HepG2 (cell line): ENCODE results near the gene C11orf91. TPM values are rescaled to one million over a fixed set of nuclear protein-coding genes. Genes with fewer than 3 reads are reported as not detected.

Experiments used
- ATAC-seq: fragments of 200-7000 bp; cut with Tn5 transposase; 3 replicates; pipeline ENCODE4 v1.9.1; 2020; ENCODE audit warnings: mild to moderate bottlenecking, moderate library complexity
- BruUV-seq: library from RNA; stranded (reverse); fragments of 400-500 nt; replicated peaks from 2 replicates; lab custom pipeline; 2021; lab: Mats Ljungman, UMichigan
- CTCF ChIA-PET: fragments of 300-600 bp; formaldehyde crosslinking; extraction: SDS; loops from one replicate; lab custom pipeline; 2021; ENCODE audit warnings: low total read pairs, inconsistent platforms, low intra/inter-chr PET ratio; lab: Yijun Ruan, JAX
- POLR2A ChIA-PET: fragments of 350-600 bp; sonication (Branson Sonifier 250); formaldehyde crosslinking; loops from one replicate; lab custom pipeline; 2020; ENCODE audit warnings: antibody characterized with exemption, inconsistent platforms; lab: Yijun Ruan, JAX
- DNase-seq: peaks from one replicate; pipeline ENCODE4 v3.0.0-alpha.2; 2015; ENCODE audit warnings: low spot score
- FAIRE-seq: peaks from 3 replicates; lab custom pipeline; 2011; peaks lifted over from hg19 to GRCh38; lab: Jason Lieb, UNC
- H2AFZ ChIP-seq: one replicate; pipeline ENCODE4 v1.6.1; 2011; ENCODE audit warnings: low read length, inconsistent platforms
- H3K27ac ChIP-seq: fragments of 300-600 bp; 3 replicates; pipeline ENCODE4 v1.8.0; 2011; ENCODE audit warnings: mixed run types, mild to moderate bottlenecking, mixed read lengths, low read length, inconsistent platforms; ENCODE audit not compliant: insufficient read depth; ENCODE audit errors: extremely low read length
- H3K27me3 ChIP-seq, 2 experiments: fragments of 200-600 bp in 1 of 2; 2 replicates in 1 of 2; 3 replicates in 1 of 2; pipeline versions ENCODE4 v1.6.0 to v1.8.0; 2011; ENCODE audit warnings: low read length in 2 of 2, mild to moderate bottlenecking in 2 of 2, moderate library complexity in 2 of 2, inconsistent platforms in 1 of 2; ENCODE audit not compliant: insufficient read depth in 2 of 2, control insufficient read depth in 1 of 2
- H3K36me3 ChIP-seq, 2 experiments: fragments of 200-600 bp in 1 of 2; replicated peaks in 1 of 2; 2 replicates in 1 of 2; 3 replicates in 1 of 2; pipeline versions ENCODE4 v1.5.1 to v1.8.0; 2011; ENCODE audit warnings: low read length in 2 of 2, inconsistent platforms in 1 of 2; ENCODE audit not compliant: insufficient read depth in 2 of 2, control insufficient read depth in 1 of 2
- H3K4me1 ChIP-seq: 2 replicates; pipeline ENCODE4 v1.5.1; 2012; ENCODE audit warnings: low read length, inconsistent platforms; ENCODE audit not compliant: insufficient read depth
- H3K4me2 ChIP-seq: 2 replicates; pipeline ENCODE4 v1.6.0; 2011; ENCODE audit warnings: low read depth, low read length, inconsistent platforms
- H3K4me3 ChIP-seq, 3 experiments: fragments of 200-600 bp in 1 of 3; sonication (generic), shearing (Covaris generic) in 1 of 3; replicated peaks in 1 of 3; 2 replicates each; pipeline ENCODE4 v1.5.1; 2011 to 2016; ENCODE audit warnings: low read length in 3 of 3, inconsistent platforms in 2 of 3, low read depth in 2 of 3, mild to moderate bottlenecking in 2 of 3, control low read depth in 1 of 3, mixed read lengths in 1 of 3; ENCODE audit not compliant: insufficient read depth in 1 of 3
- H3K79me2 ChIP-seq: one replicate; pipeline ENCODE4 v1.6.1; 2011; ENCODE audit warnings: low read length, inconsistent platforms; ENCODE audit not compliant: insufficient read depth
- H3K9ac ChIP-seq: 2 replicates; pipeline ENCODE4 v1.6.0; 2011; ENCODE audit warnings: mild to moderate bottlenecking, low read depth, low read length, inconsistent platforms; ENCODE audit not compliant: insufficient read depth
- H3K9me3 ChIP-seq: 2 replicates; pipeline ENCODE4 v1.5.1; 2012; ENCODE audit warnings: mild to moderate bottlenecking, low read length
- H4K20me1 ChIP-seq: 2 replicates; pipeline ENCODE4 v1.6.0; 2011; ENCODE audit warnings: inconsistent platforms, mild to moderate bottlenecking, low read length, moderate library complexity; ENCODE audit not compliant: insufficient read depth
- ERF ChIP-seq: IDR thresholded peaks from 2 replicates; pipeline ENCODE4 v1.6.1; 2018; ENCODE audit warnings: missing biosample characterization, missing genetic modification reagents
- NBN ChIP-seq: fragments of 450-650 bp; conservative IDR thresholded peaks from 2 replicates; pipeline ENCODE4 v1.6.1; 2017
- PPARG ChIP-seq: conservative IDR thresholded peaks from 2 replicates; pipeline ENCODE4 v1.6.1; 2016; ENCODE audit warnings: missing biosample characterization, missing genetic modification reagents
- SATB2 ChIP-seq: sonication (generic); formaldehyde crosslinking; IDR thresholded peaks from 2 replicates; pipeline ENCODE4 v1.5.0; 2020; ENCODE audit warnings: missing genetic modification reagents
- SRY ChIP-seq: sonication (generic); formaldehyde crosslinking; IDR thresholded peaks from 2 replicates; pipeline ENCODE4 v1.8.0; 2022; ENCODE audit warnings: mild to moderate bottlenecking, missing genetic modification reagents
- TBX2 ChIP-seq: sonication (generic); formaldehyde crosslinking; IDR thresholded peaks from 2 replicates; pipeline ENCODE4 v1.5.0; 2020; ENCODE audit warnings: missing genetic modification reagents, mild to moderate bottlenecking, borderline replicate concordance
- TCF12 ChIP-seq, 2 experiments: fragments of 450-650 bp in 1 of 2; sonication (generic) in 1 of 2; formaldehyde crosslinking in 1 of 2; IDR thresholded peaks; 2 replicates each; pipeline versions ENCODE4 v1.6.1 to v1.8.0; 2017 to 2022; ENCODE audit warnings: antibody characterized with exemption in 1 of 2, mild to moderate bottlenecking in 1 of 2, missing genetic modification reagents in 1 of 2, moderate library complexity in 1 of 2
- XBP1 ChIP-seq: sonication (generic); formaldehyde crosslinking; IDR thresholded peaks from 2 replicates; pipeline ENCODE4 v1.5.0; 2020; ENCODE audit warnings: missing genetic modification reagents
- ZNF232 ChIP-seq: sonication (generic); formaldehyde crosslinking; IDR thresholded peaks from 2 replicates; pipeline ENCODE4 v1.4.0; 2020; ENCODE audit warnings: missing genetic modification reagents, borderline replicate concordance
- ZNF577 ChIP-seq: sonication (generic); formaldehyde crosslinking; IDR thresholded peaks from 2 replicates; pipeline ENCODE4 v1.4.0; 2020; ENCODE audit warnings: mild to moderate bottlenecking, low read depth, missing genetic modification reagents, borderline replicate concordance
- ZNF678 ChIP-seq: sonication (generic); formaldehyde crosslinking; IDR thresholded peaks from 2 replicates; pipeline ENCODE4 v1.4.0; 2020; ENCODE audit warnings: mild to moderate bottlenecking, missing genetic modification reagents
- ZNF83 ChIP-seq: sonication (generic); formaldehyde crosslinking; IDR thresholded peaks from 2 replicates; pipeline ENCODE4 v1.4.0; 2020; ENCODE audit warnings: missing genetic modification reagents, mild to moderate bottlenecking, borderline replicate concordance
- WGBS: methylation state at CpG from one replicate; pipeline ENCODE4 v1.1.6; 2017; ENCODE audit warnings: low lambda C conversion rate; 5-methylcytosine and 5-hydroxymethylcytosine counted together
- in situ Hi-C: cut with HindIII; loops from 2 replicates; pipeline ENCODE4 v1.10.0; 2017; ENCODE audit warnings: low pct_unique_long_range_greater_than_20kb; ENCODE audit not compliant: extremely low pct_ligation_motif_present
- intact Hi-C: fragments of 100-400 bp; cut with micrococcal nuclease; formaldehyde crosslinking; loops from one replicate; pipeline ENCODE4 v1.10.0; 2022; ENCODE audit not compliant: unreplicated experiment
- polyA plus RNA-seq, 8 experiments: library from polyadenylated mRNA; depleted of rRNA in 3 of 8; stranded (reverse) in 7 of 8; unstranded in 1 of 8; fragments of >200 nt; fragmentation: Illumina TruSeq in 4 of 8; extraction: Trizol in 4 of 8; gene quantifications; 2 replicates each; pipeline versions ENCODE4 v1.2.1 to v1.2.3, GENCODE V29; 2011 to 2016; ENCODE audit warnings: low read depth in 4 of 8, missing spikeins in 1 of 8, mixed read lengths in 1 of 8; ENCODE audit not compliant: insufficient read depth in 1 of 8
- total RNA-seq, 5 experiments: library from RNA; depleted of rRNA; stranded (reverse); fragments of >200 nt; fragmentation: Illumina TruSeq; extraction: Trizol; gene quantifications; 2 replicates each; pipeline ENCODE4 v1.2.3, GENCODE V29; 2016; ENCODE audit warnings: low read depth in 1 of 5
- TF ChIP-seq, protein P1 (sequence below): sonication (generic); formaldehyde crosslinking; IDR thresholded peaks from 2 replicates; pipeline ENCODE4 v1.8.0; 2022; ENCODE audit warnings: mild to moderate bottlenecking, missing genetic modification reagents, borderline replicate concordance
- TF ChIP-seq, protein P2 (sequence below): sonication (generic); formaldehyde crosslinking; IDR thresholded peaks from 2 replicates; pipeline ENCODE4 v1.8.0; 2022; ENCODE audit warnings: mild to moderate bottlenecking, missing genetic modification reagents
- TF ChIP-seq, protein P3 (sequence below): sonication (generic); formaldehyde crosslinking; IDR thresholded peaks from 2 replicates; pipeline ENCODE4 v1.4.0; 2020; ENCODE audit warnings: missing genetic modification reagents
- TF ChIP-seq, protein P4 (sequence below): IDR thresholded peaks from 2 replicates; pipeline ENCODE4 v1.6.1; 2016
- TF ChIP-seq, protein P5 (sequence below): IDR thresholded peaks from 2 replicates; pipeline ENCODE4 v1.6.1; 2016
- TF ChIP-seq, protein P6 (sequence below): sonication (generic); formaldehyde crosslinking; IDR thresholded peaks from 2 replicates; pipeline ENCODE4 v1.5.0; 2020; ENCODE audit warnings: mild to moderate bottlenecking, missing genetic modification reagents

The C11orf91 gene
- total and polyA plus RNA-seq, 2 of the 13 experiments (the other 11 are each of a cell fraction or from before 2014, with no cell fraction given): 0.35 TPM; not detected in 1

DNA sequence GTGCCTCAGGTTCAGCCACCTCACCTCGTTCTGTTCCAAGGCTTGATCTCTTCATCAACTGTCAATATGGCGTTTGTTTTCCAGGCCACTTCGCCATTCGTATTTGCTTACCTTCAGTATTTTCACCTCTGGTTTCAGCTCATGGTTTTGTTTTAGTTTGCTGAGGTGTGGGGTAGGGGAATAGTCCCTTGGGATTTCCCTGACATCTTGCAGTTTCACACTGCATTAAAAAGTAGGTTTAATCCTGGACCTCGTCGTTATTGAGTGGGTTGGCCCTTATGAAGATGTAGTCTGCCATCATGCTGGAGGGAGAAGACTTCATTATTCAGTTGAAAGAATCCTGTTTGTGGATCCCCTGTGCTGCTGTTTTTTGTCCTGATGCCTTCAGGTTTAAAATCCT, 46.0 kb downstream of the C11orf91 start (continued):
- TF ChIP-seq, protein P1, sequence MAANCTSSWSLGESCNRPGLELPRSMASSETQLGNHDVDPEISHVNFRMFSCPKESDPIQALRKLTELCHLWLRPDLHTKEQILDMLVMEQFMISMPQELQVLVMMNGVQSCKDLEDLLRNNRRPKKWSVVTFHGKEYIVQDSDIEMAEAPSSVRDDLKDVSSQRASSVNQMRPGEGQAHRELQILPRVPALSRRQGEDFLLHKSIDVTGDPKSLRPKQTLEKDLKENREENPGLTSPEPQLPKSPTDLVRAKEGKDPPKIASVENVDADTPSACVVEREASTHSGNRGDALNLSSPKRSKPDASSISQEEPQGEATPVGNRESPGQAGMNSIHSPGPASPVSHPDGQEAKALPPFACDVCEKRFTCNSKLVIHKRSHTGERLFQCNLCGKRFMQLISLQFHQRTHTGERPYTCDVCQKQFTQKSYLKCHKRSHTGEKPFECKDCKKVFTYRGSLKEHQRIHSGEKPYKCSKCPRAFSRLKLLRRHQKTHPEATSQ (CRISPR knock-in tag): no peak
- TF ChIP-seq TBX2 (CRISPR knock-in tag): no peak
- TF ChIP-seq, protein P2, sequence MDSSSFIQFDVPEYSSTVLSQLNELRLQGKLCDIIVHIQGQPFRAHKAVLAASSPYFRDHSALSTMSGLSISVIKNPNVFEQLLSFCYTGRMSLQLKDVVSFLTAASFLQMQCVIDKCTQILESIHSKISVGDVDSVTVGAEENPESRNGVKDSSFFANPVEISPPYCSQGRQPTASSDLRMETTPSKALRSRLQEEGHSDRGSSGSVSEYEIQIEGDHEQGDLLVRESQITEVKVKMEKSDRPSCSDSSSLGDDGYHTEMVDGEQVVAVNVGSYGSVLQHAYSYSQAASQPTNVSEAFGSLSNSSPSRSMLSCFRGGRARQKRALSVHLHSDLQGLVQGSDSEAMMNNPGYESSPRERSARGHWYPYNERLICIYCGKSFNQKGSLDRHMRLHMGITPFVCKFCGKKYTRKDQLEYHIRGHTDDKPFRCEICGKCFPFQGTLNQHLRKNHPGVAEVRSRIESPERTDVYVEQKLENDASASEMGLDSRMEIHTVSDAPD (CRISPR knock-in tag): no peak
- TF ChIP-seq PPARG: no peak
- no peak for TF ChIP-seq ZNF83 (CRISPR knock-in tag)
- TF ChIP-seq NBN: no peak
- no peak for TF ChIP-seq TCF12 (IDR thresholded peaks at IDR 0.05)
- no peak for TF ChIP-seq TCF12 (CRISPR knock-in tag; IDR thresholded peaks at IDR 0.05)
- TF ChIP-seq ERF (CRISPR knock-in tag): no peak
- no peak for TF ChIP-seq ZNF577

DNA sequence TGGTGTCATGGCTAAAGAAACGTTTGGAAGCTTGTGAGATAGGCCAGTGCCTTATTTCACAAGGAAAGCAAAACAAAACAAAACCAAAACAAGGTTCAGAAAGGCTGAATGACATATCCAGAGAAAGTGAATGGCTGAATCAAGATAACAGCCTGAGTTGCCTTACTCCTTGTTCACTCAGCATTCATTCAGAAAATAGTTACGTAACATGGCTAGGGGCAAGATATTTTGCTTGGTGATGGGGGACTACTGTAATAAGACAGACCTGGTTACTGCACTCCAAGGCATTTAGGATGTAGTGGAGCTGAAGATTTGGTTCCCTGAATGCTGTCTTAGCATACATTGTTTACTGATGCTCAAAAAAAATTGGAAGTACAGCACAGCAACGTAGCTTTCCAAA, 47.7 kb downstream of the C11orf91 start:
- no peak for DNase-seq
- intact Hi-C loops: no loop called here
- no peak for FAIRE-seq
- Histone ChIP-seq H3K4me2 (no peak overlapping the region), H3K79me2 (no peaks in the 10 kb centered on the region), H3K9ac (no peak overlapping the region), H4K20me1 (no peaks in the 10 kb centered on the region), H2AFZ (no peak overlapping the region), H3K9me3 (no peaks in the 10 kb centered on the region), H3K4me1 (0 out of 2 replicates have a peak, but pooled peaks cover 9% of the 10 kb centered on the region), H3K27ac (no peak overlapping the region), H3K27me3 (peaks cover 1 to 21% of the 10 kb centered on the region in 2 experiments; a peak in 2 of 5 replicates), H3K4me3 (no peak overlapping the region), H3K36me3 (no peaks in the 10 kb centered on the region)
- 15% methylated on average over 3 of the region's 3 CpGs for WGBS
- no peak for ATAC-seq
- ChIA-PET POLR2A (no interaction called here), CTCF (no interaction called here)
- in situ Hi-C loops: no loop called here
- BruUV-seq: no TSS peak
- TF ChIP-seq, protein P3, sequence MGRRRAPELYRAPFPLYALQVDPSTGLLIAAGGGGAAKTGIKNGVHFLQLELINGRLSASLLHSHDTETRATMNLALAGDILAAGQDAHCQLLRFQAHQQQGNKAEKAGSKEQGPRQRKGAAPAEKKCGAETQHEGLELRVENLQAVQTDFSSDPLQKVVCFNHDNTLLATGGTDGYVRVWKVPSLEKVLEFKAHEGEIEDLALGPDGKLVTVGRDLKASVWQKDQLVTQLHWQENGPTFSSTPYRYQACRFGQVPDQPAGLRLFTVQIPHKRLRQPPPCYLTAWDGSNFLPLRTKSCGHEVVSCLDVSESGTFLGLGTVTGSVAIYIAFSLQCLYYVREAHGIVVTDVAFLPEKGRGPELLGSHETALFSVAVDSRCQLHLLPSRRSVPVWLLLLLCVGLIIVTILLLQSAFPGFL (CRISPR knock-in tag): no peak
- TF ChIP-seq, protein P4, sequence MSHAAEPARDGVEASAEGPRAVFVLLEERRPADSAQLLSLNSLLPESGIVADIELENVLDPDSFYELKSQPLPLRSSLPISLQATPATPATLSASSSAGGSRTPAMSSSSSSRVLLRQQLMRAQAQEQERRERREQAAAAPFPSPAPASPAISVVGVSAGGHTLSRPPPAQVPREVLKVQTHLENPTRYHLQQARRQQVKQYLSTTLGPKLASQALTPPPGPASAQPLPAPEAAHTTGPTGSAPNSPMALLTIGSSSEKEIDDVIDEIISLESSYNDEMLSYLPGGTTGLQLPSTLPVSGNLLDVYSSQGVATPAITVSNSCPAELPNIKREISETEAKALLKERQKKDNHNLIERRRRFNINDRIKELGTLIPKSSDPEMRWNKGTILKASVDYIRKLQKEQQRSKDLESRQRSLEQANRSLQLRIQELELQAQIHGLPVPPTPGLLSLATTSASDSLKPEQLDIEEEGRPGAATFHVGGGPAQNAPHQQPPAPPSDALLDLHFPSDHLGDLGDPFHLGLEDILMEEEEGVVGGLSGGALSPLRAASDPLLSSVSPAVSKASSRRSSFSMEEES (CRISPR knock-in tag): no peak
- no peak for TF ChIP-seq ZNF678
- TF ChIP-seq, protein P5, sequence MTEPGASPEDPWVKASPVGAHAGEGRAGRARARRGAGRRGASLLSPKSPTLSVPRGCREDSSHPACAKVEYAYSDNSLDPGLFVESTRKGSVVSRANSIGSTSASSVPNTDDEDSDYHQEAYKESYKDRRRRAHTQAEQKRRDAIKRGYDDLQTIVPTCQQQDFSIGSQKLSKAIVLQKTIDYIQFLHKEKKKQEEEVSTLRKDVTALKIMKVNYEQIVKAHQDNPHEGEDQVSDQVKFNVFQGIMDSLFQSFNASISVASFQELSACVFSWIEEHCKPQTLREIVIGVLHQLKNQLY (CRISPR knock-in tag): no peak
- TF ChIP-seq, protein P6, sequence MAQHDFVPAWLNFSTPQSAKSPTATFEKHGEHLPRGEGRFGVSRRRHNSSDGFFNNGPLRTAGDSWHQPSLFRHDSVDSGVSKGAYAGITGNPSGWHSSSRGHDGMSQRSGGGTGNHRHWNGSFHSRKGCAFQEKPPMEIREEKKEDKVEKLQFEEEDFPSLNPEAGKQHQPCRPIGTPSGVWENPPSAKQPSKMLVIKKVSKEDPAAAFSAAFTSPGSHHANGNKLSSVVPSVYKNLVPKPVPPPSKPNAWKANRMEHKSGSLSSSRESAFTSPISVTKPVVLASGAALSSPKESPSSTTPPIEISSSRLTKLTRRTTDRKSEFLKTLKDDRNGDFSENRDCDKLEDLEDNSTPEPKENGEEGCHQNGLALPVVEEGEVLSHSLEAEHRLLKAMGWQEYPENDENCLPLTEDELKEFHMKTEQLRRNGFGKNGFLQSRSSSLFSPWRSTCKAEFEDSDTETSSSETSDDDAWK (CRISPR knock-in tag): no peak
- no peak for TF ChIP-seq XBP1 (CRISPR knock-in tag)
- TF ChIP-seq ZNF232 (CRISPR knock-in tag): no peak
- TF ChIP-seq SRY (CRISPR knock-in tag): no peak
- no peak for TF ChIP-seq SATB2 (CRISPR knock-in tag)
